Transverse colon (tissue), 4 donors: ENCODE measurements around the gene SF3B1. TPM values are rescaled to one million over a fixed set of nuclear protein-coding genes. Genes with fewer than 3 reads are reported as not detected.

Experiments
- DNase-seq: peaks from one replicate; pipeline ENCODE4 v3.0.0-alpha.2; 2019
- H3K27ac ChIP-seq, 4 donors: fragments of 200-600 bp; sonication (generic); 2 replicates each; pipeline ENCODE4 v1.5.1; 2016 to 2018; ENCODE audit warnings: inconsistent platforms in 4 of 4
- H3K27me3 ChIP-seq: fragments of 200-600 bp; sonication (generic); 2 replicates; pipeline ENCODE4 v1.5.1; 2017; ENCODE audit warnings: inconsistent platforms
- H3K36me3 ChIP-seq, 4 donors: fragments of 200-600 bp; sonication (generic); 2 replicates each; pipeline ENCODE4 v1.5.1; 2017 to 2019; ENCODE audit warnings: inconsistent platforms in 4 of 4
- H3K4me1 ChIP-seq, 4 donors: fragments of 200-600 bp; sonication (generic); 2 replicates each; pipeline ENCODE4 v1.5.1; 2017 to 2020; ENCODE audit warnings: inconsistent platforms in 4 of 4
- H3K4me3 ChIP-seq, 4 donors: fragments of 200-600 bp; sonication (generic); 1 replicate in 1 of 4; 2 replicates in 3 of 4; pipeline versions ENCODE4 v1.5.1 to v1.6.1; 2017 to 2019; ENCODE audit warnings: inconsistent platforms in 4 of 4
- H3K9me3 ChIP-seq, 2 donors: fragments of 200-600 bp; sonication (generic); 2 replicates each; pipeline ENCODE4 v1.5.1; 2017 to 2019; ENCODE audit warnings: inconsistent platforms in 2 of 2
- CTCF ChIP-seq, 5 experiments: fragments of 200-600 bp in 3 of 5; fragments of 450-650 bp in 2 of 5; sonication (generic) in 3 of 5; IDR thresholded peaks; 1 replicate in 2 of 5; 2 replicates in 3 of 5; pipeline ENCODE4 v1.5.1; 2016 to 2017; ENCODE audit warnings: antibody characterized with exemption in 5 of 5, inconsistent platforms in 3 of 5, mild to moderate bottlenecking in 2 of 5, moderate library complexity in 1 of 5
- EP300 ChIP-seq: sonication (generic); formaldehyde crosslinking; IDR thresholded peaks from one replicate; pipeline ENCODE4 v1.6.1; 2017; ENCODE audit warnings: antibody characterized with exemption, low read depth
- POLR2A ChIP-seq: fragments of 450-650 bp; IDR thresholded peaks from one replicate; pipeline ENCODE4 v1.6.1; 2016; ENCODE audit warnings: antibody characterized with exemption, mild to moderate bottlenecking, moderate library complexity
- POLR2AphosphoS5 ChIP-seq, 3 donors: sonication (generic); formaldehyde crosslinking; IDR thresholded peaks; one replicate each; pipeline ENCODE4 v1.6.1; 2016; ENCODE audit warnings: antibody characterized with exemption in 3 of 3
- WGBS, 2 donors: methylation state at CpG; one replicate each; pipeline ENCODE4 v1.1.5; 2018; ENCODE audit warnings: low coverage in 1 of 2; 5-methylcytosine and 5-hydroxymethylcytosine counted together
- in situ Hi-C, 4 donors: fragments of 200-750 bp; cut with MboI; loops; one replicate each; pipeline versions ENCODE4 v1.15.0 to v1.15.1; 2017; ENCODE audit warnings: low sequenced_read_pairs in 3 of 4, low pct_ligation_motif_present in 1 of 4, low pct_unique_long_range_greater_than_20kb in 1 of 4
- intact Hi-C: fragments of 100-400 bp; cut with DNase I; formaldehyde crosslinking; loops from one replicate; pipeline ENCODE4 v1.15.1; 2023; ENCODE audit warnings: low total_unique reads
- total RNA-seq, 4 donors: library from RNA; depleted of rRNA; stranded (reverse); fragments of >200 nt; gene quantifications; one replicate each; pipeline ENCODE4 v1.1.0, GENCODE V29; 2016

SF3B1 gene
- total RNA-seq, 4 donors from 2014 or later, result 282 to 531 (median 394) TPM

GRCh38 chr2:197477797-197478196, 43.0 kb upstream of the SF3B1 start:
- Histone ChIP-seq H3K27me3 (no peaks in the 10 kb centered on the region), H3K9me3 (peaks cover 0 to 4% of the 10 kb centered on the region in 2 donors), H3K4me1 (no peaks in the 10 kb centered on the region), H3K27ac (no peak overlapping the region), H3K4me3 (no peak overlapping the region), H3K36me3 (peaks cover 0 to 41% (median 19%) of the 10 kb centered on the region in 4 donors)
- in situ Hi-C loops (no loop called here), intact Hi-C loops (no loop called here)
- DNase-seq, result no peak
- no peak for TF ChIP-seq POLR2AphosphoS5 (IDR thresholded peaks at IDR 0.05)
- WGBS, 2 donors, result 84 to 96% methylated on average over 3 of the region's 3 CpGs

- TF ChIP-seq CTCF (IDR thresholded peaks at IDR 0.05) (no peak), EP300 (no peak), POLR2A (no peak), POLR2AphosphoS5 (IDR thresholded peaks at IDR 0.05) (no peak)
- WGBS, 2 donors, result 97 to 100% methylated on average over 1 to 5 of the region's 5 CpGs
- DNase-seq, result no peak
- intact Hi-C loops (no loop called here), in situ Hi-C loops (no loop called here)
- Histone ChIP-seq H3K4me1 (no peaks in the 10 kb centered on the region), H3K27me3 (no peaks in the 10 kb centered on the region), H3K4me3 (no peak overlapping the region), H3K27ac (no peak overlapping the region), H3K36me3 (peaks cover 0 to 77% (median 34%) of the 10 kb centered on the region in 4 donors), H3K9me3 (no peaks in the 10 kb centered on the region)
Observed at GRCh38 chr2:197472166-197472565, 37.3 kb upstream of the SF3B1 start.

GRCh38 chr2:197464175-197464574, 29.3 kb upstream of the SF3B1 start:
- Histone ChIP-seq H3K4me3 (no peak overlapping the region), H3K4me1 (peaks cover 0 to 27% (median 7%) of the 10 kb centered on the region in 4 donors), H3K9me3 (no peaks in the 10 kb centered on the region), H3K27me3 (no peaks in the 10 kb centered on the region), H3K36me3 (peaks cover 0 to 63% (median 24%) of the 10 kb centered on the region in 4 donors), H3K27ac (no peak overlapping the region)
- 67 to 91% methylated on average over 1 of the region's 1 CpG for WGBS, 2 donors
- TF ChIP-seq EP300, result no peak
- no peak for TF ChIP-seq CTCF (IDR thresholded peaks at IDR 0.05)
- TF ChIP-seq POLR2AphosphoS5 (IDR thresholded peaks at IDR 0.05), result no peak
- TF ChIP-seq POLR2A, result no peak
- intact Hi-C loops, result no loop called here
- in situ Hi-C loops, result no loop called here
- no peak for DNase-seq

GRCh38 chr2:197461057-197461456, 26.2 kb upstream of the SF3B1 start:
- no peaks in the 10 kb centered on the region for H3K27me3 ChIP-seq
- intact Hi-C loops (no loop called here), in situ Hi-C loops (no loop called here)
- no peaks in the 10 kb centered on the region for H3K9me3 ChIP-seq
- peaks cover 0 to 37% (median 11%) of the 10 kb centered on the region in 4 donors for H3K36me3 ChIP-seq
- H3K27ac ChIP-seq, result peak overlapping the region; percentile 22 to 56 (median 34)
- peaks cover 0 to 51% (median 11%) of the 10 kb centered on the region in 4 donors for H3K4me1 ChIP-seq
- DNase-seq, result no peak
- 78 to 80% methylated on average over 1 to 2 of the region's 2 CpGs for WGBS, 2 donors
- TF ChIP-seq POLR2AphosphoS5 (IDR thresholded peaks at IDR 0.05), result no peak
- no peak for TF ChIP-seq POLR2A
- TF ChIP-seq CTCF (IDR thresholded peaks at IDR 0.05), result no peak
- no peak for TF ChIP-seq EP300
- H3K4me3 ChIP-seq, result no peak overlapping the region

GRCh38 chr2:197460649-197461048, 25.8 kb upstream of the SF3B1 start:
- Histone ChIP-seq H3K4me3 (no peak overlapping the region), H3K27me3 (no peaks in the 10 kb centered on the region), H3K36me3 (peaks cover 0 to 35% (median 10%) of the 10 kb centered on the region in 4 donors), H3K4me1 (peaks cover 0 to 51% (median 12%) of the 10 kb centered on the region in 4 donors), H3K9me3 (no peaks in the 10 kb centered on the region), H3K27ac (peak overlapping the region; percentile 22 to 56 (median 27))
- intact Hi-C loops (no loop called here), in situ Hi-C loops (no loop called here)
- no peak for DNase-seq
- no peak for TF ChIP-seq POLR2A
- no peak for TF ChIP-seq EP300
- no peak for TF ChIP-seq CTCF (IDR thresholded peaks at IDR 0.05)
- TF ChIP-seq POLR2AphosphoS5 (IDR thresholded peaks at IDR 0.05), result no peak
- 70 to 73% methylated on average over 2 to 4 of the region's 4 CpGs for WGBS, 2 donors
